Heart left ventricle (tissue), 13 donors: Measurements from ENCODE around the gene CEACAM1.

ENCODE experiments used
- CTCF ChIP-seq, 12 donors: fragments of 200-600 bp; sonication (generic) in 4 of 12; IDR thresholded peaks; one replicate each; pipeline versions ENCODE4 v1.5.0 to v1.8.0; 2018 to 2022; ENCODE audit warnings: antibody characterized with exemption in 12 of 12, mild to moderate bottlenecking in 5 of 12
- POLR2A ChIP-seq, 2 donors: fragments of 450-650 bp; IDR thresholded peaks; one replicate each; pipeline ENCODE4 v1.6.1; 2017; ENCODE audit warnings: antibody characterized with exemption in 2 of 2, mild to moderate bottlenecking in 2 of 2, moderate library complexity in 2 of 2
- donor health status: ischemic (EF 13 %, LVEDD 7.1; RV severe dilation, severe dysfunction).
- donor health status: DM: no; HTN: yes; CAD: no.
- donor health status: DM: no; HTN: no; CAD: no.
- donor health status: ischemic (EF 25% LVEDD 6.9; RV normal size, moderate dysfunction).
- donor health status: ischemic (EF 25% LVEDD 5.7; RV mildly dilated, moderate dysfunction).
- donor health status: ischemic (EF 35%, LVEDD 5.7; RV mildly dilated, moderate dysfunction).
- donor health status: nonischemic (EF 11% LVEDD 7.7; RV severe dilation, severe dysfunction).
- donor health status: DM: yes; HTN: yes; CAD: no.
- donor health status: PGD.
- donor health status: ischemic (EF 29% LVEDD 5.4; RV normal size, mild dysfunction).
- donor health status: nonischemic (EF 23%, LVEDD 6.1; RV moderate dilation, normal function).

DNA sequence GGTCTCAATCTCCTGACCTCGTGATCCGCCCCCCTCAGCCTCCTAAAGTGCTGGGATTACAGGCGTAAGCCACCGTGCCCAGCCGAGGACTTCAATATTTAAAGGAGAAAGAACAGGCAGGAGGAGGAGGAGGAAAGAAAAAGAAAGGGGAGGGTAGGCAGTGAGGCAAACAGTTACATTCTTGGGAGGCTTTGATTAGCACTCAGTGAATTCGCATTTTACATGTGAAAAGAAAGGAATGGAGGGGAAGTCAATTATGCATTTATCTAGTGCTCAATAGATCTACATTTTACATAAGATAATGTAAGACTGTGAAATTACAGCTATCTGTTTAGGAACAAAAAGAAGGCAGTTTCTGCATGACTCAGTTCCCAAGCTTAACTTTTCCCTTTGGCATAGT lies 54.6 kb downstream of the CEACAM1 start:
- TF ChIP-seq CTCF (IDR thresholded peaks at IDR 0.05), result no peak
- no peak for TF ChIP-seq POLR2A (IDR thresholded peaks at IDR 0.05)
